OCI-LY3 (cell line): ENCODE results near the gene DNAI1.

ENCODE experiments used
- H2AFZ ChIP-seq: fragments of 200-600, 300-600 bp; shearing (Covaris generic); 2 replicates; pipeline ENCODE4 v1.6.0; 2014; ENCODE audit warnings: antibody characterized with exemption, low read depth, low read length
- H3K27ac ChIP-seq: fragments of 200-600, 300-600 bp; sonication (generic); 2 replicates; pipeline ENCODE4 v1.5.1; 2014; ENCODE audit warnings: mild to moderate bottlenecking, low read length, moderate library complexity, mixed read lengths
- H3K27me3 ChIP-seq: fragments of 200-600, 300-600 bp; sonication (generic); 2 replicates; pipeline ENCODE4 v1.6.1; 2014; ENCODE audit warnings: low read depth, low read length, mixed read lengths
- H3K36me3 ChIP-seq: fragments of 200-600, 300-600 bp; sonication (generic); replicated peaks from 2 replicates; pipeline ENCODE3; 2014; ENCODE audit warnings: low read depth, low read length, mixed read lengths
- H3K4me1 ChIP-seq: fragments of 300-600, 200-600 bp; sonication (generic); 2 replicates; pipeline ENCODE4 v1.6.1; 2014; ENCODE audit warnings: low read length, mixed read lengths
- H3K4me2 ChIP-seq: fragments of 200-600, 300-600 bp; sonication (generic); 2 replicates; pipeline ENCODE4 v1.6.1; 2014; ENCODE audit warnings: low read length, mixed read lengths
- H3K4me3 ChIP-seq: fragments of 300-600, 200-600 bp; sonication (generic); 2 replicates; pipeline ENCODE4 v1.5.1; 2014; ENCODE audit warnings: antibody characterized with exemption, mild to moderate bottlenecking, low read length, moderate library complexity
- H3K79me2 ChIP-seq: fragments of 300-600, 200-600 bp; shearing (Covaris generic); 2 replicates; pipeline ENCODE4 v1.6.1; 2014; ENCODE audit warnings: mild to moderate bottlenecking, low read length, mixed read lengths
- H3K9ac ChIP-seq: fragments of 300-600, 200-600 bp; shearing (Covaris generic); 2 replicates; pipeline ENCODE4 v1.6.0; 2014; ENCODE audit warnings: mild to moderate bottlenecking, low read length, moderate library complexity
- H3K9me3 ChIP-seq: fragments of 200-600, 300-600 bp; shearing (Covaris generic); 2 replicates; pipeline ENCODE4 v1.6.1; 2014; ENCODE audit warnings: low read length, mixed read lengths; ENCODE audit not compliant: insufficient read depth
- H4K20me1 ChIP-seq: fragments of 200-600, 300-600 bp; sonication (generic); 2 replicates; pipeline ENCODE4 v1.6.1; 2016; ENCODE audit warnings: low read length, mixed read lengths; ENCODE audit not compliant: insufficient read depth
- CTCF ChIP-seq: fragments of 200-600, 300-600 bp; sonication (generic); IDR thresholded peaks from 2 replicates; pipeline ENCODE4 v1.5.1; 2014; ENCODE audit warnings: antibody characterized with exemption, low read length, low read depth
- EZH2phosphoT487 ChIP-seq: fragments of 200-600 bp; shearing (Covaris generic); IDR thresholded peaks from 2 replicates; pipeline ENCODE4 v1.6.1; 2018; ENCODE audit warnings: antibody characterized with exemption, mixed run types, low read depth

The DNAI1 gene

DNA sequence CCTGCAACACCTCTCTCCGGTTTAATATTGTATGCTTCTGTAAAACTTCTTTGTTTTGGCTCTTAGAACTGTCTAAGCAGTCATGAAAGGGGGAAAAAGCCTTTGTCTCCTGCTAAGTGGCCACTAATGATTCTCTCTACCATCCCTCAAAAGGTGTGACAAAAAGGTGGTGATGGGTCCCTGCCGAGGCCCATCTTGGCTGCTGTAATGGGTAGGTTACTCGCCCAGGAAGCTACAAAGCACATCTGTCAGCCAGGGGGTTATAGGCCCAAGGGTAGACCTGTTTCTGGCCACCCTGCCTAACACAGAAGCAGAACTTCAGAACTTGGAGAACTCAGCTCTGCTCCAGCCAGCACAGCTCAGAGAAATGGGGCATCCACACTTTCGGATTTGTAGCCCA, 1.9 kb upstream of the DNAI1 start:
- Histone ChIP-seq H2AFZ (no peak overlapping the region), H3K79me2 (peaks cover 5% of the 10 kb centered on the region), H3K9me3 (no peaks in the 10 kb centered on the region), H3K4me3 (no peak overlapping the region; the same call in 1 of the 2 replicates), H3K4me2 (0 out of 2 replicates have a peak overlapping the region, but pooled peaks have one; percentile 97), H3K27ac (no peak overlapping the region), H3K9ac (no peak overlapping the region), H4K20me1 (no peaks in the 10 kb centered on the region), H3K4me1 (peaks cover 10% of the 10 kb centered on the region), H3K36me3 (no peaks in the 10 kb centered on the region), H3K27me3 (peaks cover 14% of the 10 kb centered on the region; the same call in 1 of the 2 replicates)
- TF ChIP-seq CTCF, result no peak
- no peak for TF ChIP-seq EZH2phosphoT487

DNA sequence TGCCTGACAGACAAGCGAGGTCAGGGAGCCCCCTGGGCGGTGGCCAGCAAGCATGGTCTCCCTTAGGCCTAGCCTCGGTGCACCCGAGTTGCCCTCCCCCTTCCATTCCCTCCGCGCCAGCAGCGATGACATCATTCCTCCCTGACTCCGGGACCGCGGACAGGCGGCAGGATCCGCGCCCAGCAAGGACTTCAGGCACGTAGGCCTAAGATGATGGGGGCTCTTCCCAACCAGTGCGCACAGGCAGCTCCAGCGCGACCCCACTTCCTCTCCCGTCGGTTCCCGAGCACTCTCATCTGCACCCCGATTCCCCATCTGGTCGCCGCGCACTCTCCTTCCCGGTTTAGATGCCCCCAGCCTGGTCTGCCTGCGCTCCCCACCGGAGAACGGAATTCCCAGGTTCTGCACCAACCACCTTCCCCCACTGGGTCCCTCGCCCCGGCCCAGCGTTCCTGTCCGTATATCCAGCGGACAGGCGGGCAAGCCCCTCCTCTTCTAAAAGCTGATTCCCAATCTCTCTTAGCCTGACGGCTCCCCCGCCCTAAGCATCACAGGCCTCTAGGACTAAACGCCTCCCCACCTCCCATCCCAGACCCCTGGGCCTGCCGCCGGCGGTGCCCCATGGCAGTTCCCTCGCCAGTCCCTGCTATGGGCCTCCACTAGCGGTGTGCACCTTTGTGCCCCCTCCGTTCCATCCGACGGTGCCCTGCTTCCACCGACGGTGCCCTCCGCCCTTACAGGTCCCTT, 1.2 kb upstream of the DNAI1 start:
- no peak overlapping the region for H3K27ac ChIP-seq
- H3K4me2 ChIP-seq, result peak overlapping the region; percentile 97
- no peaks in the 10 kb centered on the region for H4K20me1 ChIP-seq
- H3K36me3 ChIP-seq, result no peaks in the 10 kb centered on the region
- no peaks in the 10 kb centered on the region for H3K9me3 ChIP-seq
- peaks cover 21% of the 10 kb centered on the region for H3K27me3 ChIP-seq
- H3K4me1 ChIP-seq, result peaks cover 10% of the 10 kb centered on the region
- no peak overlapping the region for H2AFZ ChIP-seq
- peak overlapping the region; percentile 61 for H3K9ac ChIP-seq
- TF ChIP-seq CTCF, result no peak
- no peak for TF ChIP-seq EZH2phosphoT487
- peaks cover 5% of the 10 kb centered on the region for H3K79me2 ChIP-seq
- peak overlapping the region; percentile 91 for H3K4me3 ChIP-seq

DNA sequence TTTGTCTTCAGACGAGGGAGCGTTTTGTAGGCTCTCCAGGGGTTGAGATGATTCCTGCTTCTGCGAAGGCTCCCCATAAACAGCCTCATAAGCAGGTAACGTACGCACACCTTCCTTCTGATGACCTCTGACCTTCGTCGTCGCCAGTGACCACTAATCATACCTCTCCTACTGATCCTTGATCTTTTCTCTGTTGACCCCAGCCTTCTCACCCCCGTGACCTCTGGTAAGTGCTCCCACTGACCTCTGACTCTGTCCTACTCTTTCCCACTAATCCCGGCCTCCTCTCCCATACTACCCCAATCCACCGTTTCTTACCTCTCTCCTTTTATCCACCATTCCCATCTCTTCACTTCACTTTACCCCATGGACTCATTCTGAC, 345 bp downstream of the DNAI1 start:
- TF ChIP-seq EZH2phosphoT487 (no peak), CTCF (no peak)
- Histone ChIP-seq H3K79me2 (peaks cover 5% of the 10 kb centered on the region), H3K36me3 (no peaks in the 10 kb centered on the region), H3K4me2 (peak overlapping the region; percentile 96), H3K9me3 (no peaks in the 10 kb centered on the region), H2AFZ (peak overlapping the region; percentile 89), H3K27me3 (peaks cover 28% of the 10 kb centered on the region), H3K9ac (peak overlapping the region; percentile 17; the same call in 1 of the 2 replicates), H3K27ac (no peak overlapping the region), H4K20me1 (no peaks in the 10 kb centered on the region), H3K4me3 (peak overlapping the region; percentile 81), H3K4me1 (peaks cover 10% of the 10 kb centered on the region)

DNA sequence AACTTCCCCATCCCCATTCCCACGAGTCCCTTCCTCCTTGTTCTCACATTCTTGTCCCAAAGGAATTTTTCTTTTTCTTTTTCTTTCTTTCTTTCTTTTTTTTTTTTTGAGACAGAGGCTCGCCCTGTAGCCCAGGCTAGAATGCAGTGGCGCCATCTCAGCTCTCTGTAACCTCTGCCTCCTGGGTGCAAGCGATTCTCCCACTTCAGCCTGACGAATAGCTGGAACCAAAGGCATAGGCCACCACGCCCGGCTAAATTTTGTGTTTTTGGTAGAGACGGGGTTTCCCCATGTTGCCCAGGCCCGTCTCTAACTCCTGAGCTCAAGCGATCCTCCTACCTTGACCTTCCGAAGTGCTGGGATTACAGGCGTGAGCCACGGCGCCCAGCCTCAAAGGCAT, 751 bp downstream of the DNAI1 start:
- Histone ChIP-seq H3K9ac (no peak overlapping the region), H3K27ac (no peak overlapping the region), H3K4me2 (peak overlapping the region; percentile 96), H3K27me3 (peaks cover 32% of the 10 kb centered on the region), H4K20me1 (no peaks in the 10 kb centered on the region), H3K36me3 (no peaks in the 10 kb centered on the region), H3K4me1 (peaks cover 10% of the 10 kb centered on the region), H3K79me2 (peaks cover 5% of the 10 kb centered on the region), H3K4me3 (peak overlapping the region; percentile 81), H2AFZ (peak overlapping the region; percentile 89; the same call in 1 of the 2 replicates), H3K9me3 (no peaks in the 10 kb centered on the region)
- TF ChIP-seq CTCF, result no peak
- TF ChIP-seq EZH2phosphoT487, result no peak
